H9 (cell line): ENCODE results near the gene TMEM97. TPM values are rescaled to one million over a fixed set of nuclear protein-coding genes. Genes with fewer than 3 reads are reported as not detected.

ENCODE experiments used
- DNase-seq: peaks from one replicate; pipeline ENCODE4 v3.0.0-alpha.2; 2017
- H2AFZ ChIP-seq: one replicate; pipeline ENCODE4 v1.6.1; 2013; ENCODE audit warnings: mild to moderate bottlenecking, low read length, control low read depth, moderate library complexity
- H2AK5ac ChIP-seq: 2 replicates; pipeline ENCODE4 v1.6.1; 2013; ENCODE audit warnings: low read length, control low read depth, mixed read lengths; ENCODE audit not compliant: insufficient read length
- H2BK120ac ChIP-seq: one replicate; pipeline ENCODE4 v1.6.1; 2013; ENCODE audit warnings: low read depth, mild to moderate bottlenecking, low read length, control low read depth, inconsistent platforms; ENCODE audit not compliant: poor library complexity, severe bottlenecking
- H2BK12ac ChIP-seq: 2 replicates; pipeline ENCODE4 v1.6.1; 2013; ENCODE audit warnings: low read length, control low read depth, mixed read lengths, low read depth; ENCODE audit not compliant: insufficient read length
- H2BK15ac ChIP-seq: 2 replicates; pipeline ENCODE4 v1.6.1; 2013; ENCODE audit warnings: low read depth, low read length, control low read depth
- H2BK20ac ChIP-seq: one replicate; pipeline ENCODE4 v1.6.1; 2013; ENCODE audit warnings: low read depth, mild to moderate bottlenecking, low read length, control low read depth, inconsistent platforms; ENCODE audit not compliant: poor library complexity, severe bottlenecking
- H2BK5ac ChIP-seq: 2 replicates; pipeline ENCODE4 v1.6.1; 2013; ENCODE audit warnings: low read length, control low read depth, mixed read lengths; ENCODE audit not compliant: insufficient read length
- H3K14ac ChIP-seq: 2 replicates; pipeline ENCODE4 v1.6.1; 2013; ENCODE audit warnings: low read length, control low read depth; ENCODE audit not compliant: insufficient read depth
- H3K18ac ChIP-seq: 2 replicates; pipeline ENCODE4 v1.6.1; 2013; ENCODE audit warnings: low read depth, mild to moderate bottlenecking, mixed read lengths, low read length, control low read depth; ENCODE audit not compliant: insufficient read length
- H3K23ac ChIP-seq: 2 replicates; pipeline ENCODE4 v1.6.1; 2013; ENCODE audit warnings: low read length, control low read depth, mixed read lengths, low read depth; ENCODE audit not compliant: insufficient read length
- H3K23me2 ChIP-seq: 2 replicates; pipeline ENCODE4 v1.6.1; 2013; ENCODE audit warnings: low read depth, mild to moderate bottlenecking, mixed read lengths, low read length, control low read depth; ENCODE audit not compliant: insufficient read length, poor library complexity, severe bottlenecking
- H3K27ac ChIP-seq: 2 replicates; pipeline ENCODE4 v1.5.1; 2013; ENCODE audit warnings: low read length, control low read depth, mixed read lengths, low read depth; ENCODE audit not compliant: insufficient read length
- H3K27me3 ChIP-seq: 2 replicates; pipeline ENCODE4 v1.6.1; 2013; ENCODE audit warnings: low read length, control low read depth, inconsistent platforms; ENCODE audit not compliant: insufficient read depth
- H3K4ac ChIP-seq: 2 replicates; pipeline ENCODE4 v1.6.1; 2013; ENCODE audit warnings: low read depth, mild to moderate bottlenecking, control low read depth, inconsistent platforms, low read length, moderate library complexity
- H3K4me1 ChIP-seq: 2 replicates; pipeline ENCODE4 v1.6.1; 2013; ENCODE audit warnings: low read length, control low read depth, inconsistent platforms; ENCODE audit not compliant: insufficient read depth
- H3K4me2 ChIP-seq: 2 replicates; pipeline ENCODE4 v1.6.1; 2013; ENCODE audit warnings: low read length, control low read depth, mixed read lengths; ENCODE audit not compliant: insufficient read length, insufficient read depth
- H3K56ac ChIP-seq: 2 replicates; pipeline ENCODE4 v1.6.1; 2013; ENCODE audit warnings: low read depth, mild to moderate bottlenecking, mixed read lengths, low read length, control low read depth; ENCODE audit not compliant: insufficient read length
- H3K79me1 ChIP-seq: 2 replicates; pipeline ENCODE4 v1.6.1; 2013; ENCODE audit warnings: low read depth, mild to moderate bottlenecking, moderate library complexity, low read length, control low read depth, inconsistent platforms; ENCODE audit not compliant: insufficient read depth, poor library complexity, severe bottlenecking
- H3K79me2 ChIP-seq: 2 replicates; pipeline ENCODE4 v1.6.1; 2013; ENCODE audit warnings: low read length, control low read depth, inconsistent platforms; ENCODE audit not compliant: insufficient read depth
- H3K9ac ChIP-seq: 2 replicates; pipeline ENCODE4 v1.6.1; 2013; ENCODE audit warnings: low read length, control low read depth, mixed read lengths; ENCODE audit not compliant: insufficient read length; ENCODE audit errors: extremely low read depth
- H3K9me3 ChIP-seq: one replicate; pipeline ENCODE4 v1.6.1; 2013; ENCODE audit warnings: low read depth, low read length, inconsistent platforms; ENCODE audit not compliant: control insufficient read depth
- H3T11ph ChIP-seq: one replicate; pipeline ENCODE4 v1.6.1; 2013; ENCODE audit warnings: mild to moderate bottlenecking, low read length, control low read depth, inconsistent platforms
- H4K20me1 ChIP-seq: one replicate; pipeline ENCODE4 v1.6.1; 2013; ENCODE audit not compliant: control insufficient read depth, insufficient read length, insufficient read depth
- H4K5ac ChIP-seq: 2 replicates; pipeline ENCODE4 v1.6.1; 2013; ENCODE audit warnings: low read depth, mild to moderate bottlenecking, mixed read lengths, low read length, control low read depth; ENCODE audit not compliant: insufficient read length
- H4K8ac ChIP-seq: replicated peaks from 2 replicates; pipeline ENCODE4 v1.6.1; 2013; ENCODE audit warnings: low read length, control low read depth, mixed read lengths, low read depth; ENCODE audit not compliant: insufficient read length
- H4K91ac ChIP-seq: 2 replicates; pipeline ENCODE4 v1.6.1; 2013; ENCODE audit warnings: low read depth, mild to moderate bottlenecking, moderate library complexity, mixed read lengths, low read length, control low read depth; ENCODE audit not compliant: insufficient read length
- H3K27ac Mint-ChIP-seq, 3 experiments: 2 replicates in 2 of 3; 3 replicates in 1 of 3; pipeline ENCODE4 v1.8.0; 2020 to 2021; ENCODE audit warnings: mixed read lengths in 3 of 3, mild to moderate bottlenecking in 1 of 3, moderate library complexity in 1 of 3
- H3K27me3 Mint-ChIP-seq: 2 replicates; pipeline ENCODE4 v1.8.0; 2021; ENCODE audit warnings: low read depth, mild to moderate bottlenecking, moderate library complexity, mixed read lengths
- H3K36me3 Mint-ChIP-seq, 3 experiments: 2 replicates in 2 of 3; 3 replicates in 1 of 3; pipeline ENCODE4 v1.8.0; 2020 to 2021; ENCODE audit warnings: low read depth in 3 of 3, mixed read lengths in 3 of 3; ENCODE audit not compliant: insufficient read depth in 1 of 3
- H3K4me1 Mint-ChIP-seq, 2 experiments: 2 replicates each; pipeline ENCODE4 v1.8.0; 2020; ENCODE audit warnings: mixed read lengths in 2 of 2
- H3K4me3 Mint-ChIP-seq, 2 experiments: 2 replicates in 1 of 2; 3 replicates in 1 of 2; pipeline ENCODE4 v1.8.0; 2020 to 2021; ENCODE audit warnings: mild to moderate bottlenecking in 2 of 2, mixed read lengths in 2 of 2, moderate library complexity in 1 of 2
- H3K9me3 Mint-ChIP-seq, 2 experiments: 2 replicates in 1 of 2; 3 replicates in 1 of 2; pipeline ENCODE4 v1.8.0; 2020; ENCODE audit warnings: mild to moderate bottlenecking in 2 of 2, mixed read lengths in 2 of 2, moderate library complexity in 1 of 2
- CTCF ChIP-seq: fragments of 200-600 bp; sonication (generic); conservative IDR thresholded peaks from 3 replicates; pipeline ENCODE4 v1.8.0; 2021; ENCODE audit warnings: antibody characterized with exemption, mild to moderate bottlenecking
- WGBS: extraction: QIAGEN DNeasy Blood & Tissue Kit; methylation state at CpG from one replicate; pipeline ENCODE4 v1.1.7; 2013; ENCODE audit warnings: missing lambda C conversion rate, low lambda C conversion rate, mixed read lengths; ENCODE audit not compliant: insufficient read length; ENCODE audit errors: extremely low coverage; 5-methylcytosine and 5-hydroxymethylcytosine counted together
- total RNA-seq: library from RNA; stranded (reverse); gene quantifications from 2 replicates; pipeline ENCODE4 v1.2.1, GENCODE V29; 2021

TMEM97 gene
- total RNA-seq, 1 experiment from 2014 or later = 116 TPM

GRCh38 chr17:28335959-28336871 lies 17.2 kb downstream of the TMEM97 start:
- no peaks in the 10 kb centered on the region; the same call in 1 of the 2 replicates for H3K79me2 ChIP-seq
- H3K36me3 Mint-ChIP-seq = peaks cover under 1 to 17% (median 12%) of the 10 kb centered on the region in 3 experiments; a peak in 5 of 7 replicates

More at GRCh38 chr17:28335959-28336871, 17.2 kb downstream of the TMEM97 start:
- Mint-ChIP-seq H3K4me3 (peak overlapping the region; percentile 97 to 99), H3K4me1 (peaks cover 19 to 23% of the 10 kb centered on the region in 2 experiments), H3K9me3 (no peaks in the 10 kb centered on the region; a peak in 1 of 5 replicates), H3K27ac (peak overlapping the region; percentile 92 to 99 (median 98)), H3K27me3 (no peaks in the 10 kb centered on the region)
- Histone ChIP-seq H3K4ac (no peak overlapping the region), H4K91ac (no peak overlapping the region), H3K4me1 (peaks cover 9% of the 10 kb centered on the region; the same call in 1 of the 2 replicates), H3K9me3 (no peaks in the 10 kb centered on the region), H2AK5ac (no peak overlapping the region), H4K8ac (no peak overlapping the region), H3T11ph (no peak overlapping the region), H3K27ac (no peak overlapping the region), H3K27me3 (no peaks in the 10 kb centered on the region), H2BK120ac (no peak overlapping the region), H2BK20ac (no peak overlapping the region), H2AFZ (no peak overlapping the region), H3K14ac (peak overlapping the region; percentile 86), H2BK5ac (no peak overlapping the region), H4K20me1 (no peaks in the 10 kb centered on the region), H3K9ac (peak overlapping the region; percentile 79), H3K4me2 (peak overlapping the region; percentile 77), H4K5ac (no peak overlapping the region), H2BK12ac (no peak overlapping the region), H3K18ac (peak overlapping the region; percentile 87), H3K56ac (no peak overlapping the region), H2BK15ac (no peak overlapping the region), H3K23ac (no peak overlapping the region), H3K23me2 (peaks cover 13% of the 10 kb centered on the region), H3K79me1 (no peaks in the 10 kb centered on the region)
- peak; percentile 90 for DNase-seq
- no CpG with 5 or more reads among the region's 29 CpGs for WGBS
- TF ChIP-seq CTCF = no peak
